SJCRH30 (cell line): ENCODE results near the gene FOXR2. TPM values are rescaled to one million over a fixed set of nuclear protein-coding genes. Genes with fewer than 3 reads are reported as not detected.

ENCODE experiments used
- total RNA-seq: library from RNA; depleted of rRNA; stranded (reverse); fragments of >200 nt; shearing (Covaris generic); gene quantifications from 2 replicates; pipeline ENCODE4 v1.2.3, GENCODE V29; 2014; rRNA removed

FOXR2 gene
- total RNA-seq, 1 experiment from 2014 or later, result not detected

Other genes starting within 250 kb of the FOXR2 start
- 8.5 and 8.6 TPM in 2 replicates for gene MAGEH1, start 171.3 kb upstream of the FOXR2 start, total RNA-seq
- gene USP51, start 133.6 kb upstream of the FOXR2 start, total RNA-seq, result 1.2 and 1.8 TPM in 2 replicates
- 7.0 and 8.4 TPM in 2 replicates for gene RRAGB, start 94.3 kb downstream of the FOXR2 start, total RNA-seq